ENCODE measurements around the gene ARHGAP15.

Gene ARHGAP15

GRCh38 chr2:143600116-143600515 is 470.9 kb downstream of the ARHGAP15 start:
- Histone ChIP-seq H3K4me3 (no peak overlapping the region), H3K27ac (0 out of 2 replicates have a peak overlapping the region, but pooled peaks have one; percentile 10), H3K36me3 (ENCODE audit: insufficient read depth, low read length) (no peaks in the 10 kb centered on the region), H3K9ac (ENCODE audit: insufficient read length) (no peak overlapping the region), H3K9me3 (ENCODE audit: low read depth, low read length) (no peaks in the 10 kb centered on the region)
- no peak for DNase-seq (ENCODE audit: low read depth, low spot score)
- TF ChIP-seq EZH2 (IDR thresholded peaks at IDR 0.05): no peak
- TF ChIP-seq FOXP2 (optimal IDR thresholded peaks at IDR 0.05; ENCODE audit: control extremely low read depth, extremely low read length, insufficient read depth): no peak
- TF ChIP-seq POLR2AphosphoS5 (IDR thresholded peaks at IDR 0.05; ENCODE audit: borderline replicate concordance, low read depth, low read length): no peak

- H3K27ac ChIP-seq: no peak overlapping the region
- no peak overlapping the region for H3K4me3 ChIP-seq
- DNase-seq (ENCODE audit: low read depth, low spot score): no peak
- no peaks in the 10 kb centered on the region for H3K9me3 ChIP-seq (ENCODE audit: low read depth, low read length)
- no peak overlapping the region for H3K9ac ChIP-seq (ENCODE audit: insufficient read length)
- TF ChIP-seq FOXP2 (optimal IDR thresholded peaks at IDR 0.05; ENCODE audit: control extremely low read depth, extremely low read length, insufficient read depth) (no peak), EZH2 (IDR thresholded peaks at IDR 0.05) (no peak), POLR2AphosphoS5 (IDR thresholded peaks at IDR 0.05; ENCODE audit: borderline replicate concordance, low read depth, low read length) (no peak)
- H3K36me3 ChIP-seq (ENCODE audit: insufficient read depth, low read length): no peaks in the 10 kb centered on the region
These were observed 472.6 kb downstream of the ARHGAP15 start for GRCh38 chr2:143601828-143602227.

- H3K4me3 ChIP-seq: peak overlapping the region; percentile 57; the same call in 1 of the 2 replicates
- no peak for DNase-seq (ENCODE audit: low read depth, low spot score)
These were observed 473.9 kb downstream of the ARHGAP15 start for GRCh38 chr2:143603035-143603655.

GRCh38 chr2:143603846-143604565 is 474.8 kb downstream of the ARHGAP15 start:
- DNase-seq (ENCODE audit: low read depth, low spot score): peak; percentile 40
- no peaks in the 10 kb centered on the region for H3K9me3 ChIP-seq (ENCODE audit: low read depth, low read length)
- peak overlapping the region; percentile 3 for H3K9ac ChIP-seq (ENCODE audit: insufficient read length)
- no peaks in the 10 kb centered on the region for H3K36me3 ChIP-seq (ENCODE audit: insufficient read depth, low read length)
- TF ChIP-seq POLR2AphosphoS5 (IDR thresholded peaks at IDR 0.05; ENCODE audit: borderline replicate concordance, low read depth, low read length): no peak
- no peak for TF ChIP-seq EZH2 (IDR thresholded peaks at IDR 0.05)
- no peak for TF ChIP-seq FOXP2 (optimal IDR thresholded peaks at IDR 0.05; ENCODE audit: control extremely low read depth, extremely low read length, insufficient read depth)
- H3K4me3 ChIP-seq: peak overlapping the region; percentile 57
- peak overlapping the region; percentile 85 for H3K27ac ChIP-seq

More at GRCh38 chr2:143603035-143603655, 473.9 kb downstream of the ARHGAP15 start:
- Histone ChIP-seq H3K9ac (ENCODE audit: insufficient read length) (no peak overlapping the region), H3K27ac (peak overlapping the region; percentile 85), H3K9me3 (ENCODE audit: low read depth, low read length) (no peaks in the 10 kb centered on the region), H3K36me3 (ENCODE audit: insufficient read depth, low read length) (no peaks in the 10 kb centered on the region)
- no peak for TF ChIP-seq EZH2 (IDR thresholded peaks at IDR 0.05)
- no peak for TF ChIP-seq FOXP2 (optimal IDR thresholded peaks at IDR 0.05; ENCODE audit: control extremely low read depth, extremely low read length, insufficient read depth)
- no peak for TF ChIP-seq POLR2AphosphoS5 (IDR thresholded peaks at IDR 0.05; ENCODE audit: borderline replicate concordance, low read depth, low read length)

- H3K9me3 ChIP-seq (ENCODE audit: low read depth, low read length): no peaks in the 10 kb centered on the region
- peak overlapping the region; percentile 85; the same call in 1 of the 2 replicates for H3K27ac ChIP-seq
- H3K36me3 ChIP-seq (ENCODE audit: insufficient read depth, low read length): no peaks in the 10 kb centered on the region
- no peak overlapping the region for H3K9ac ChIP-seq (ENCODE audit: insufficient read length)
- peak overlapping the region; percentile 57 for H3K4me3 ChIP-seq
- TF ChIP-seq POLR2AphosphoS5 (IDR thresholded peaks at IDR 0.05; ENCODE audit: borderline replicate concordance, low read depth, low read length): no peak
- DNase-seq (ENCODE audit: low read depth, low spot score): no peak
These were observed 475.3 kb downstream of the ARHGAP15 start for GRCh38 chr2:143604566-143604959.

GRCh38 chr2:143607231-143608062 is 478.2 kb downstream of the ARHGAP15 start:
- Histone ChIP-seq H3K4me3 (peak overlapping the region; percentile 5; the same call in 1 of the 2 replicates), H3K36me3 (ENCODE audit: insufficient read depth, low read length) (no peaks in the 10 kb centered on the region), H3K27ac (peak overlapping the region; percentile 54; the same call in 1 of the 2 replicates), H3K9me3 (ENCODE audit: low read depth, low read length) (no peaks in the 10 kb centered on the region), H3K9ac (ENCODE audit: insufficient read length) (peak overlapping the region; percentile 29)
- no peak for DNase-seq (ENCODE audit: low read depth, low spot score)
- TF ChIP-seq EZH2 (IDR thresholded peaks at IDR 0.05) (no peak), FOXP2 (optimal IDR thresholded peaks at IDR 0.05; ENCODE audit: control extremely low read depth, extremely low read length, insufficient read depth) (no peak), POLR2AphosphoS5 (IDR thresholded peaks at IDR 0.05; ENCODE audit: borderline replicate concordance, low read depth, low read length) (no peak)

GRCh38 chr2:143608063-143608423 is 478.8 kb downstream of the ARHGAP15 start:
- Histone ChIP-seq H3K27ac (no peak overlapping the region), H3K9me3 (ENCODE audit: low read depth, low read length) (no peaks in the 10 kb centered on the region), H3K4me3 (no peak overlapping the region), H3K36me3 (ENCODE audit: insufficient read depth, low read length) (no peaks in the 10 kb centered on the region), H3K9ac (ENCODE audit: insufficient read length) (no peak overlapping the region)
- no peak for TF ChIP-seq FOXP2 (optimal IDR thresholded peaks at IDR 0.05; ENCODE audit: control extremely low read depth, extremely low read length, insufficient read depth)
- no peak for TF ChIP-seq EZH2 (IDR thresholded peaks at IDR 0.05)
- TF ChIP-seq POLR2AphosphoS5 (IDR thresholded peaks at IDR 0.05; ENCODE audit: borderline replicate concordance, low read depth, low read length): no peak
- DNase-seq (ENCODE audit: low read depth, low spot score): no peak

GRCh38 chr2:143608758-143609157 is 479.5 kb downstream of the ARHGAP15 start:
- H3K4me3 ChIP-seq: no peak overlapping the region
- no peaks in the 10 kb centered on the region for H3K9me3 ChIP-seq (ENCODE audit: low read depth, low read length)
- no peaks in the 10 kb centered on the region for H3K36me3 ChIP-seq (ENCODE audit: insufficient read depth, low read length)
- no peak overlapping the region for H3K9ac ChIP-seq (ENCODE audit: insufficient read length)
- H3K27ac ChIP-seq: no peak overlapping the region
- no peak for TF ChIP-seq POLR2AphosphoS5 (IDR thresholded peaks at IDR 0.05; ENCODE audit: borderline replicate concordance, low read depth, low read length)
- TF ChIP-seq EZH2 (IDR thresholded peaks at IDR 0.05): no peak
- TF ChIP-seq FOXP2 (optimal IDR thresholded peaks at IDR 0.05; ENCODE audit: control extremely low read depth, extremely low read length, insufficient read depth): no peak
- no peak for DNase-seq (ENCODE audit: low read depth, low spot score)
